ENCODE results near the gene HDDC2.

DNA sequence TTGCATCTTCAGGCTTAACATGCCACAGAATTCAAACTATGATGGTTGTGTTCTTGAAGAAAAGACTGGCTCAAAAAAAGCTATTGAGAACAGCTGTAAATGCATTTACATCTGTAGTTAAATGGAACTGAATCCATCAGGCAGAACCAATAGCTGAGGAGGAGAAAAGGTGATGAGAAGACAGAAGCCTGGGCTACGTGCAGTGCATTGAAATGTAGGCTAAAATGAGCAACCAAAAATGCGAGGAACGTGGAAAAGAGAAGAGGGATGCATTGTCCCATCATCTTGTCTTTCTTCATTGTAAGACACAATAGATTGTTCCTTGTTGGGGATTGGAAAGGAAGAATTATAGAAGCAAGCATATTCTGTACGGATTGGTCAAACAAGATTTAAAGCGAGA, 13.8 kb upstream of the HDDC2 start:
- TF ChIP-seq, protein P1, sequence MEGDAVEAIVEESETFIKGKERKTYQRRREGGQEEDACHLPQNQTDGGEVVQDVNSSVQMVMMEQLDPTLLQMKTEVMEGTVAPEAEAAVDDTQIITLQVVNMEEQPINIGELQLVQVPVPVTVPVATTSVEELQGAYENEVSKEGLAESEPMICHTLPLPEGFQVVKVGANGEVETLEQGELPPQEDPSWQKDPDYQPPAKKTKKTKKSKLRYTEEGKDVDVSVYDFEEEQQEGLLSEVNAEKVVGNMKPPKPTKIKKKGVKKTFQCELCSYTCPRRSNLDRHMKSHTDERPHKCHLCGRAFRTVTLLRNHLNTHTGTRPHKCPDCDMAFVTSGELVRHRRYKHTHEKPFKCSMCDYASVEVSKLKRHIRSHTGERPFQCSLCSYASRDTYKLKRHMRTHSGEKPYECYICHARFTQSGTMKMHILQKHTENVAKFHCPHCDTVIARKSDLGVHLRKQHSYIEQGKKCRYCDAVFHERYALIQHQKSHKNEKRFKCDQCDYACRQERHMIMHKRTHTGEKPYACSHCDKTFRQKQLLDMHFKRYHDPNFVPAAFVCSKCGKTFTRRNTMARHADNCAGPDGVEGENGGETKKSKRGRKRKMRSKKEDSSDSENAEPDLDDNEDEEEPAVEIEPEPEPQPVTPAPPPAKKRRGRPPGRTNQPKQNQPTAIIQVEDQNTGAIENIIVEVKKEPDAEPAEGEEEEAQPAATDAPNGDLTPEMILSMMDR (IDR thresholded peaks at IDR 0.05; ENCODE audit: insufficient read depth, low read length) = no peak
- no peak for TF ChIP-seq GABPA (IDR thresholded peaks at IDR 0.05; ENCODE audit: low read depth)
- TF ChIP-seq REST (IDR thresholded peaks at IDR 0.05; ENCODE audit: insufficient replicate concordance, low read depth) = no peak
- TF ChIP-seq POLR2AphosphoS5 (IDR thresholded peaks at IDR 0.05; ENCODE audit: low read depth) = no peak
